ENCODE results near the gene MNS1.

Gene MNS1, protein sequence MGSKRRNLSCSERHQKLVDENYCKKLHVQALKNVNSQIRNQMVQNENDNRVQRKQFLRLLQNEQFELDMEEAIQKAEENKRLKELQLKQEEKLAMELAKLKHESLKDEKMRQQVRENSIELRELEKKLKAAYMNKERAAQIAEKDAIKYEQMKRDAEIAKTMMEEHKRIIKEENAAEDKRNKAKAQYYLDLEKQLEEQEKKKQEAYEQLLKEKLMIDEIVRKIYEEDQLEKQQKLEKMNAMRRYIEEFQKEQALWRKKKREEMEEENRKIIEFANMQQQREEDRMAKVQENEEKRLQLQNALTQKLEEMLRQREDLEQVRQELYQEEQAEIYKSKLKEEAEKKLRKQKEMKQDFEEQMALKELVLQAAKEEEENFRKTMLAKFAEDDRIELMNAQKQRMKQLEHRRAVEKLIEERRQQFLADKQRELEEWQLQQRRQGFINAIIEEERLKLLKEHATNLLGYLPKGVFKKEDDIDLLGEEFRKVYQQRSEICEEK

DNA sequence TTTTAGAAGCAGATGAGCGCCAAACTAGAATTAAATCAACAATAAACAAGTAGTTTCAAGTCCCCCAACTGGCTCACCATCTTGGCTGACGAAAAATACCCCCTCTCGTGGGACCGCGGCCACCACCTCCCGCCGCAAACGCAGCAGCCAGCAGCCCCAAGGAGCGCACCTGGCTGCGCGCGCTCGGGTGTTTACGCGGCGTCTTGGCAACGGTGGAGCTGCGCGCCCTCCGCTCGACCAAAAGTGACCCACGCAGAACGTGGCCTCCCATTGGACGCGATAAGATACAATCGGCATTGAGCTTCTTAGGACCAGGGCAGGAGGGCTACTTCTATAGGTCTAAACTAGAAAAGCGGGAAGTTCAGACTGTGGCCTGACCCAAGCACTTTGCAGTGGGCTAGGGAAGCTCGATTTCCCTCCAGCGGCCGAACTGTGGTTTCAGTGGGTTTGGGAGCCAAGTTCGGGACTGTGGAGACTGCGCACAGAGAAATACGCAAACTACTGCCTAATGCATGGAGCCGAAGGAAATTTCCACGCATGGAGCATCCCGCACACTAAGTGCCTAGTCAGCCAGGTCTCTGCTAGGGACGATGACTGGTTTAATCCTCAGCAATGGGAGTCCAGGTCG is at the start of gene MNS1:
Gene MNS1 (minus strand): TSS at position 245 of the 628 bp plus-strand sequence. CDS start 165 bp downstream, at position 80.
- H3K4me3 ChIP-seq (ENCODE audit: low read length) = peak within 1 kb of the TSS; percentile 60
- TF ChIP-seq, protein P1, sequence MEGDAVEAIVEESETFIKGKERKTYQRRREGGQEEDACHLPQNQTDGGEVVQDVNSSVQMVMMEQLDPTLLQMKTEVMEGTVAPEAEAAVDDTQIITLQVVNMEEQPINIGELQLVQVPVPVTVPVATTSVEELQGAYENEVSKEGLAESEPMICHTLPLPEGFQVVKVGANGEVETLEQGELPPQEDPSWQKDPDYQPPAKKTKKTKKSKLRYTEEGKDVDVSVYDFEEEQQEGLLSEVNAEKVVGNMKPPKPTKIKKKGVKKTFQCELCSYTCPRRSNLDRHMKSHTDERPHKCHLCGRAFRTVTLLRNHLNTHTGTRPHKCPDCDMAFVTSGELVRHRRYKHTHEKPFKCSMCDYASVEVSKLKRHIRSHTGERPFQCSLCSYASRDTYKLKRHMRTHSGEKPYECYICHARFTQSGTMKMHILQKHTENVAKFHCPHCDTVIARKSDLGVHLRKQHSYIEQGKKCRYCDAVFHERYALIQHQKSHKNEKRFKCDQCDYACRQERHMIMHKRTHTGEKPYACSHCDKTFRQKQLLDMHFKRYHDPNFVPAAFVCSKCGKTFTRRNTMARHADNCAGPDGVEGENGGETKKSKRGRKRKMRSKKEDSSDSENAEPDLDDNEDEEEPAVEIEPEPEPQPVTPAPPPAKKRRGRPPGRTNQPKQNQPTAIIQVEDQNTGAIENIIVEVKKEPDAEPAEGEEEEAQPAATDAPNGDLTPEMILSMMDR (IDR thresholded peaks at IDR 0.05; ENCODE audit: insufficient read depth, low read depth, low read length, missing control alignments) = no peak
- peak; percentile 96 for DNase-seq (ENCODE audit: low read depth)

DNA sequence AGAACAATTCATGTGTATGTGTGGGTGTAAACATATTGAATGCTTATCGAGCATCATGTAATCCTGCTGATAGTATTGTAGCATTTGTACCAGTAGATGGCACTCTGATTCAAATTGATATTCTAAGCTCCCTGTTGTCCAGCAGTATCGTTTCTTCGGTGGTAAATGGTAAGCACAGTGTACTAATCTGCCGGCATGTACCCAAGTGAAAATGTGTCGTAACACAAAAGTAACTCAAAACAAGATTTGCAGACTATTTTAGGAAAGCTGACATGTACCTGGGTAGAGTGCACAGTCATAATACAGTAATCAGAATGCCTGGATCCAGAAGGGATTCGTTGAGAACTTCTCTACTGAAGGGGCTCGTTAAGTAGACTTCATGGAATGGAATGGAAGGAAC is 31.7 kb upstream of the MNS1 start:
- no peak overlapping the region for H3K4me3 ChIP-seq (ENCODE audit: low read length)
- TF ChIP-seq, protein P1 (IDR thresholded peaks at IDR 0.05; ENCODE audit: insufficient read depth, low read depth, low read length, missing control alignments) = peak; percentile 63
- peak; percentile 73 for DNase-seq (ENCODE audit: low read depth)

DNA sequence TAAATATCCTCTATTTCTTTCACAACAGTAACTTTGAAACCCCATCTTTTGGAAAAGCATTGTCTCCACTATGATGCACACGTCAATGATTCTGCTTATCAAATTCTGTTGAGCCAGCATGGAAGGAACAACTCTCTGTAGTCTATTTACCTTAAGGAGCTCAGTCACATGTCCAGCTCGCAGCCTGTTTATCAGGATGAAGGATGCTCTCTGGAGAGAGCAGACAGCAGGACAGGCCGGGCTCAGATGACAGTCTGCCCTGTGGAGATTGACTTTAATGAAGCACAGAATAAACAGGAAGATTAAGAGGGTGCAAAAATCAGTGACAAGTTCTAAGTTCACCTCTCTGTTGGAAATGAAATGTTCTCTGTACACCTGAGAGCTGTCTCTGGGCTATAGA is 30.6 kb upstream of the MNS1 start:
- TF ChIP-seq, protein P1 (IDR thresholded peaks at IDR 0.05; ENCODE audit: insufficient read depth, low read depth, low read length, missing control alignments) = no peak

DNA sequence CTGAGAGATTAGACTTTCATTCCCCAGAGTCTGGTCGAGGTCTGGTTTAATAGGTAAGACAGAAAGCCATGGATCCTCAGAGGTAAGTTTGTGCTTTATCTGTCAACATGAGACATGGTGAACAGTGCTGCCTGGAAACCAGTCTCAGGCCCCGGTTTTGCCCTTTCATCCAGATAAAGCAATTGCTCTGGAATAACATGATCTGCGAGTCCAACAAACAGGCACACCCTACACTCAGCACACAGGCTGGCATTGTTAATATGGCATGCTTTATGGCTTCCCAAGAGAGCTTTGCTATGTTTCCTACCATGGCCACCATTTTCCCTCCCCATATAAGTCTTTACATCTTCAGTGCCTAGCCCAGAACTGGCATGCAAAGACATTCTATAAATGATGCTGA is 30.1 kb upstream of the MNS1 start:
- peak; percentile 41 for DNase-seq (ENCODE audit: low read depth)
- TF ChIP-seq, protein P1 (IDR thresholded peaks at IDR 0.05; ENCODE audit: insufficient read depth, low read depth, low read length, missing control alignments) = no peak
- H3K4me3 ChIP-seq (ENCODE audit: low read length) = no peak overlapping the region

More for the DNA sequence above, 30.6 kb upstream of the MNS1 start:
- no peak for DNase-seq (ENCODE audit: low read depth)
- no peak overlapping the region for H3K4me3 ChIP-seq (ENCODE audit: low read length)

DNA sequence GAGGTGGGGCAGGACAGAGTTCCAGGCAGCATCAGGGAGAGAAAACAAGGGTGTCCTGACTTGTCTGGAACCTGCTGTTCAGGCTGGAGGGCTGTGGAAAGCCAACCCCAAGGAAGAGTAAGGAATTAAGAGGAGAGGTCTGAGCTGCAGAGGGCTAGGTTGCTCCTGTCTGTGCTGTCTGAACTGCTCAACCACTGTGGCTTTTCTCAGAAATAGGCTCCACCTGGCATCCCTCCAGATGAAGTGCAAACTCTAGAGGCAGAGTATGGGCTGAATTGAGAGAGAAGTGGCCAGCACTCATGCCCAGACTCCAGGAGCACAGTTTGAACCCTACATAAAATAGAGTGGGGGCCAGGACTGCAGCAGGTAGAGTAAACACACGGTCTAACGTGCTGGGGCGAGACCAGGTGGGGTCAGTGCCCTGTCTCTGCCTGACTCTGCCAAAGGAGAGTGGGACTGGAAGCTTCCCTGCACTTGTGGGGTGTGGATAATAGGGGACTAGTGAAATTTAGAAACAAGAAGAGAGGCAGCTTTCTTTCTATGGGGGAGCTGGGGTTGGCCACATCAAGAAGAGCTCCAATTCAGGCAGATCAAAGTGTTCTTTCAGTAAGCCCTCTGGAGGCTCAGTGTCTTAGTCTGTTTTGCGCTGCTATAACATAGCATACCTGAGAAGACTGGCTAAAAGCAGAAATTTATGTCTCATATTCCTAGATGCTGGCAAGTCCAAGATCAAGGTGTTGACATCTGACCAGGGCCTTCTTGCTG is 28.0 kb upstream of the MNS1 start:
- DNase-seq (ENCODE audit: low read depth) = no peak
- no peak overlapping the region for H3K4me3 ChIP-seq (ENCODE audit: low read length)
- TF ChIP-seq, protein P1 (IDR thresholded peaks at IDR 0.05; ENCODE audit: insufficient read depth, low read depth, low read length, missing control alignments) = no peak

DNA sequence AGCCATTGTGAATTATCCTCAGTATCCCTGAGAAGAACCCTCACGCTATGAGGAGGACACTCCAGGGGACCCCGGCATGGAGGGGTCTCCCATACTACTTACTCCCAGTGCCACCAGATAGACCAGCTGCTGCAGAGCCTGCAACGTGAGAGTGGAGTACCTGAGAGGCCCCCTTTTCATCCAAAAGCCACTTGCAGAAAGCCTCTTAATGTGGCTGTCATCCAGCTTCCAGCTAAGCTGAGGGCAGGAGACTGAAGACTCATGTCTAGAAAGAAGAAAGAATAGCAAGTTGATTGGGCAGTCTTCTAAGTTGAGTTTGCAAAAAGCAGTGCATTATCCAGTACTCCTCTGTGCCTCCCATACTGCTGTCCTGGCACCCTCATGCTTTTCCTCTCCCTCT is 27.3 kb upstream of the MNS1 start:
- H3K4me3 ChIP-seq (ENCODE audit: low read length) = no peak overlapping the region
- no peak for DNase-seq (ENCODE audit: low read depth)
- TF ChIP-seq, protein P1 (IDR thresholded peaks at IDR 0.05; ENCODE audit: insufficient read depth, low read depth, low read length, missing control alignments) = no peak

Data from epithelial cell of esophagus (primary cell).